SK-N-SH treated with all-trans-retinoic acid at 6 μM for 48 hours (cell line): Measurements from ENCODE around the gene RAB3IP.

Experiments
- ATAC-seq: fragments of 200-7000 bp; cut with Tn5 transposase; 3 replicates; pipeline ENCODE4 v1.9.1; 2020; ENCODE audit warnings: mild to moderate bottlenecking, moderate library complexity
- ARNTL ChIP-seq: fragments of 450-650 bp; formaldehyde crosslinking; IDR thresholded peaks from 2 replicates; pipeline ENCODE4 v1.5.0; 2020; ENCODE audit warnings: low read depth, mild to moderate bottlenecking, moderate library complexity, borderline replicate concordance
- BACH2 ChIP-seq: fragments of 250-450 bp; sonication (Bioruptor Pico); IDR thresholded peaks from 2 replicates; pipeline ENCODE4 v1.9.0; 2021; ENCODE audit warnings: mild to moderate bottlenecking, borderline replicate concordance
- CSDC2 ChIP-seq: fragments of 250-450 bp; sonication (Bioruptor Pico); IDR thresholded peaks from 2 replicates; pipeline ENCODE4 v1.5.0; 2020; ENCODE audit warnings: mild to moderate bottlenecking, moderate library complexity
- CSRNP3 ChIP-seq: fragments of 250-450 bp; sonication (Bioruptor Pico); IDR thresholded peaks from 2 replicates; pipeline ENCODE4 v1.5.1; 2021; ENCODE audit warnings: mild to moderate bottlenecking, moderate library complexity
- GLIS3 ChIP-seq: fragments of 250-450 bp; sonication (Bioruptor Pico); IDR thresholded peaks from 2 replicates; pipeline ENCODE4 v1.5.0; 2020; ENCODE audit warnings: mild to moderate bottlenecking, moderate library complexity
- ISL1 ChIP-seq: fragments of 250-450 bp; sonication (Bioruptor Pico); IDR thresholded peaks from 2 replicates; pipeline ENCODE4 v2.1.2; 2022; ENCODE audit warnings: mild to moderate bottlenecking, moderate library complexity
- OSR1 ChIP-seq: fragments of 250-450 bp; sonication (Bioruptor Pico); IDR thresholded peaks from 2 replicates; pipeline ENCODE4 v1.8.0; 2022; ENCODE audit warnings: moderate library complexity, mild to moderate bottlenecking, inconsistent platforms
- POU6F1 ChIP-seq: fragments of 250-450 bp; sonication (Bioruptor Pico); IDR thresholded peaks from 2 replicates; pipeline ENCODE4 v1.8.0; 2021; ENCODE audit warnings: low read depth, mild to moderate bottlenecking, moderate library complexity, borderline replicate concordance
- PPARA ChIP-seq: fragments of 250-450 bp; sonication (Bioruptor Pico); IDR thresholded peaks from 2 replicates; pipeline ENCODE4 v1.5.0; 2020; ENCODE audit warnings: mild to moderate bottlenecking, borderline replicate concordance
- RARB ChIP-seq: fragments of 250-450 bp; sonication (Bioruptor Pico); IDR thresholded peaks from 2 replicates; pipeline ENCODE4 v1.8.0; 2021; ENCODE audit warnings: mild to moderate bottlenecking, moderate library complexity
- SNAI2 ChIP-seq: fragments of 250-450 bp; sonication (Bioruptor Pico); IDR thresholded peaks from 2 replicates; pipeline ENCODE4 v1.5.0; 2020; ENCODE audit warnings: mild to moderate bottlenecking, moderate library complexity
- TOX ChIP-seq: fragments of 250-450 bp; sonication (Bioruptor Pico); IDR thresholded peaks from 2 replicates; pipeline ENCODE4 v1.8.0; 2021; ENCODE audit warnings: mild to moderate bottlenecking, moderate library complexity, borderline replicate concordance
- ZC3H10 ChIP-seq: fragments of 250-450 bp; sonication (Bioruptor Pico); IDR thresholded peaks from 2 replicates; pipeline ENCODE4 v1.5.1; 2021; ENCODE audit warnings: mild to moderate bottlenecking, moderate library complexity
- ZFP3 ChIP-seq: fragments of 250-450 bp; sonication (Bioruptor Pico); IDR thresholded peaks from 2 replicates; pipeline ENCODE4 v1.5.0; 2020; ENCODE audit warnings: mild to moderate bottlenecking, moderate library complexity
- ZFP30 ChIP-seq: fragments of 450-650 bp; formaldehyde crosslinking; IDR thresholded peaks from 2 replicates; pipeline ENCODE4 v1.5.0; 2022; ENCODE audit warnings: mild to moderate bottlenecking, moderate library complexity
- ZNF565 ChIP-seq: fragments of 450-650 bp; formaldehyde crosslinking; conservative IDR thresholded peaks from 2 replicates; pipeline ENCODE4 v1.5.0; 2020; ENCODE audit warnings: low read depth, mild to moderate bottlenecking, moderate library complexity
- ZNF70 ChIP-seq: fragments of 450-650 bp; formaldehyde crosslinking; IDR thresholded peaks from 2 replicates; pipeline ENCODE4 v1.5.0; 2020; ENCODE audit warnings: mild to moderate bottlenecking, moderate library complexity
- ZNF8 ChIP-seq: fragments of 450-650 bp; formaldehyde crosslinking; IDR thresholded peaks from 2 replicates; pipeline ENCODE4 v1.5.0; 2020; ENCODE audit warnings: mild to moderate bottlenecking, moderate library complexity
- TF ChIP-seq, protein P1 (sequence below): fragments of 250-450 bp; sonication (Bioruptor Pico); IDR thresholded peaks from 2 replicates; pipeline ENCODE4 v1.5.1; 2020; ENCODE audit warnings: low read depth, mild to moderate bottlenecking, moderate library complexity
- TF ChIP-seq, protein P2 (sequence below): fragments of 250-450 bp; sonication (Bioruptor Pico); IDR thresholded peaks from 2 replicates; pipeline ENCODE4 v1.5.0; 2020; ENCODE audit warnings: mild to moderate bottlenecking, moderate library complexity
- TF ChIP-seq, protein P3 (sequence below): fragments of 250-450 bp; sonication (Bioruptor Pico); IDR thresholded peaks from 2 replicates; pipeline ENCODE4 v1.8.0; 2020; ENCODE audit warnings: mild to moderate bottlenecking, moderate library complexity, borderline replicate concordance

RAB3IP gene

GRCh38 chr12:69698769-69699540, 39.7 kb upstream of the RAB3IP start, which contains the start of gene BEST3:
Gene BEST3 (minus strand): TSS chr12:69699303. CDS start chr12:69697798, 1,505 bp downstream.
- TF ChIP-seq OSR1 (CRISPR knock-in tag) (no peak), BACH2 (no peak), SNAI2 (CRISPR knock-in tag) (no peak), ZFP3 (no peak), CSDC2 (CRISPR knock-in tag) (no peak), ZNF70 (no peak), PPARA (CRISPR knock-in tag) (no peak), RARB (CRISPR knock-in tag) (no peak), ZC3H10 (CRISPR knock-in tag) (no peak), ISL1 (no peak), ARNTL (CRISPR knock-in tag) (no peak), GLIS3 (CRISPR knock-in tag) (no peak), POU6F1 (no peak), TOX (CRISPR knock-in tag) (no peak)
- TF ChIP-seq, protein P1, sequence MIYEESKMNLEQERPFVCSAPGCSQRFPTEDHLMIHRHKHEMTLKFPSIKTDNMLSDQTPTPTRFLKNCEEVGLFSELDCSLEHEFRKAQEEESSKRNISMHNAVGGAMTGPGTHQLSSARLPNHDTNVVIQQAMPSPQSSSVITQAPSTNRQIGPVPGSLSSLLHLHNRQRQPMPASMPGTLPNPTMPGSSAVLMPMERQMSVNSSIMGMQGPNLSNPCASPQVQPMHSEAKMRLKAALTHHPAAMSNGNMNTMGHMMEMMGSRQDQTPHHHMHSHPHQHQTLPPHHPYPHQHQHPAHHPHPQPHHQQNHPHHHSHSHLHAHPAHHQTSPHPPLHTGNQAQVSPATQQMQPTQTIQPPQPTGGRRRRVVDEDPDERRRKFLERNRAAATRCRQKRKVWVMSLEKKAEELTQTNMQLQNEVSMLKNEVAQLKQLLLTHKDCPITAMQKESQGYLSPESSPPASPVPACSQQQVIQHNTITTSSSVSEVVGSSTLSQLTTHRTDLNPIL (CRISPR knock-in tag): no peak
- TF ChIP-seq, protein P2, sequence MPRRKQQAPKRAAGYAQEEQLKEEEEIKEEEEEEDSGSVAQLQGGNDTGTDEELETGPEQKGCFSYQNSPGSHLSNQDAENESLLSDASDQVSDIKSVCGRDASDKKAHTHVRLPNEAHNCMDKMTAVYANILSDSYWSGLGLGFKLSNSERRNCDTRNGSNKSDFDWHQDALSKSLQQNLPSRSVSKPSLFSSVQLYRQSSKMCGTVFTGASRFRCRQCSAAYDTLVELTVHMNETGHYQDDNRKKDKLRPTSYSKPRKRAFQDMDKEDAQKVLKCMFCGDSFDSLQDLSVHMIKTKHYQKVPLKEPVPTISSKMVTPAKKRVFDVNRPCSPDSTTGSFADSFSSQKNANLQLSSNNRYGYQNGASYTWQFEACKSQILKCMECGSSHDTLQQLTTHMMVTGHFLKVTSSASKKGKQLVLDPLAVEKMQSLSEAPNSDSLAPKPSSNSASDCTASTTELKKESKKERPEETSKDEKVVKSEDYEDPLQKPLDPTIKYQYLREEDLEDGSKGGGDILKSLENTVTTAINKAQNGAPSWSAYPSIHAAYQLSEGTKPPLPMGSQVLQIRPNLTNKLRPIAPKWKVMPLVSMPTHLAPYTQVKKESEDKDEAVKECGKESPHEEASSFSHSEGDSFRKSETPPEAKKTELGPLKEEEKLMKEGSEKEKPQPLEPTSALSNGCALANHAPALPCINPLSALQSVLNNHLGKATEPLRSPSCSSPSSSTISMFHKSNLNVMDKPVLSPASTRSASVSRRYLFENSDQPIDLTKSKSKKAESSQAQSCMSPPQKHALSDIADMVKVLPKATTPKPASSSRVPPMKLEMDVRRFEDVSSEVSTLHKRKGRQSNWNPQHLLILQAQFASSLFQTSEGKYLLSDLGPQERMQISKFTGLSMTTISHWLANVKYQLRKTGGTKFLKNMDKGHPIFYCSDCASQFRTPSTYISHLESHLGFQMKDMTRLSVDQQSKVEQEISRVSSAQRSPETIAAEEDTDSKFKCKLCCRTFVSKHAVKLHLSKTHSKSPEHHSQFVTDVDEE (CRISPR knock-in tag): no peak
- no peak for ATAC-seq

- TF ChIP-seq TOX (CRISPR knock-in tag): no peak
- no peak for TF ChIP-seq SNAI2 (CRISPR knock-in tag)
- TF ChIP-seq RARB (CRISPR knock-in tag): no peak
- no peak for TF ChIP-seq ZNF70
- no peak for TF ChIP-seq ZNF8 (CRISPR knock-in tag)
- no peak for TF ChIP-seq POU6F1
- no peak for TF ChIP-seq ZFP3
- TF ChIP-seq CSRNP3 (CRISPR knock-in tag): no peak
- TF ChIP-seq, protein P2 (CRISPR knock-in tag): no peak
- TF ChIP-seq CSDC2 (CRISPR knock-in tag): no peak
- TF ChIP-seq ZNF565: no peak
- no peak for TF ChIP-seq OSR1 (CRISPR knock-in tag)
- TF ChIP-seq, protein P3, sequence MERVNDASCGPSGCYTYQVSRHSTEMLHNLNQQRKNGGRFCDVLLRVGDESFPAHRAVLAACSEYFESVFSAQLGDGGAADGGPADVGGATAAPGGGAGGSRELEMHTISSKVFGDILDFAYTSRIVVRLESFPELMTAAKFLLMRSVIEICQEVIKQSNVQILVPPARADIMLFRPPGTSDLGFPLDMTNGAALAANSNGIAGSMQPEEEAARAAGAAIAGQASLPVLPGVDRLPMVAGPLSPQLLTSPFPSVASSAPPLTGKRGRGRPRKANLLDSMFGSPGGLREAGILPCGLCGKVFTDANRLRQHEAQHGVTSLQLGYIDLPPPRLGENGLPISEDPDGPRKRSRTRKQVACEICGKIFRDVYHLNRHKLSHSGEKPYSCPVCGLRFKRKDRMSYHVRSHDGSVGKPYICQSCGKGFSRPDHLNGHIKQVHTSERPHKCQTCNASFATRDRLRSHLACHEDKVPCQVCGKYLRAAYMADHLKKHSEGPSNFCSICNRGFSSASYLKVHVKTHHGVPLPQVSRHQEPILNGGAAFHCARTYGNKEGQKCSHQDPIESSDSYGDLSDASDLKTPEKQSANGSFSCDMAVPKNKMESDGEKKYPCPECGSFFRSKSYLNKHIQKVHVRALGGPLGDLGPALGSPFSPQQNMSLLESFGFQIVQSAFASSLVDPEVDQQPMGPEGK (CRISPR knock-in tag): no peak
- TF ChIP-seq BACH2: no peak
- TF ChIP-seq ZFP30 (CRISPR knock-in tag): no peak
- no peak for ATAC-seq
Observed at GRCh38 chr12:69701826-69702225, 36.8 kb upstream of the RAB3IP start.
